ENCODE data around the gene PPP1R36. TPM values are rescaled to one million over a fixed set of nuclear protein-coding genes. Genes with fewer than 3 reads are reported as not detected.
"Not testable (repeated sequence)": the region's sequence is repeated elsewhere in the genome, so short reads cannot be mapped to it uniquely, and the experiment has no call there.

Gene PPP1R36
- total RNA-seq, 2 donors from 2014 or later, result 0.17 TPM; not detected in 1

DNA sequence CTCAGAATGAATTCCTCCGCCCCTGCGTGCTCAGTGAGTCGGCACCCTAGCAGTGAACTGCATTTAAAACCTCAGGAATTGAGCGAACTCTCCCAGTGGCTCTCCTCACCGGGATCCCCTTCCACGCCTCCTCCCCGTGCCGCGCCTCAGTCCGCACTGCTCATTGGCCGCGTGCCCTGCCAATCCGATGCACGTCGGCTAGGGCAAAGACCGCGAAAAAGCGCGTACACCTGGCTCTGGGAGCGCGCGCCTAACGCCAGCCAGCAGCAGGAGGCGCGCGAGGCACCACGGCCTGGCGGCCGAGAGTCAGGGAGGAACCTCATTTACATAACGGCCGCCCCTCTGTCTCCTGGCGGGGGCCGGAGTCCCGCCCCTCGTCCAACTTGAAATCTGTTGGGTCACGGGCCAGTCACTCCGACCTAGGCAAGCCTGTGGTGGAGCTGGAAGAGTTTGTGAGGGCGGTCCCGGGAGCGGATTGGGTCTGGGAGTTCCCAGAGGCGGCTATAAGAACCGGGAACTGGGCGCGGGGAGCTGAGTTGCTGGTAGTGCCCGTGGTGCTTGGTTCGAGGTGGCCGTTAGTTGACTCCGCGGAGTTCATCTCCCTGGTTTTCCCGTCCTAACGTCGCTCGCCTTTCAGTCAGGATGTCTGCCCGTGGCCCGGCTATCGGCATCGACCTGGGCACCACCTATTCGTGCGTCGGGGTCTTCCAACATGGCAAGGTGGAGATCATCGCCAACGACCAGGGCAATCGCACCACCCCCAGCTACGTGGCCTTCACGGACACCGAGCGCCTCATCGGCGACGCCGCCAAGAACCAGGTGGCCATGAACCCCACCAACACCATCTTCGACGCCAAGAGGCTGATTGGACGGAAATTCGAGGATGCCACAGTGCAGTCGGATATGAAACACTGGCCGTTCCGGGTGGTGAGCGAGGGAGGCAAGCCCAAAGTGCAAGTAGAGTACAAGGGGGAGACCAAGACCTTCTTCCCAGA is 9.3 kb upstream of the PPP1R36 start, which contains the start of gene HSPA2:
Gene HSPA2 (plus strand): TSS at position 534 of the 995 bp plus-strand sequence. CDS start 109 bp downstream, at position 643.
- no peaks in the 10 kb centered on the region for H3K9me3 Mint-ChIP-seq
- peak; percentile 98 for DNase-seq (ENCODE audit: low spot score)
- H3K4me1 Mint-ChIP-seq (ENCODE audit: low read depth in 2 of 2), result peaks cover 27 to 41% of the 10 kb centered on the region in 2 donors
- ATAC-seq, result peak; percentile 97 to 98
- H3K4me3 Mint-ChIP-seq, result peak within 1 kb of the TSS; percentile 100
- peaks cover 6% of the 10 kb centered on the region for H3K36me3 Mint-ChIP-seq
- H3K27me3 Mint-ChIP-seq, result peaks cover 13 to 14% of the 10 kb centered on the region in 2 donors
- peak within 1 kb of the TSS; percentile 87 to 92 for H3K27ac Mint-ChIP-seq

DNA sequence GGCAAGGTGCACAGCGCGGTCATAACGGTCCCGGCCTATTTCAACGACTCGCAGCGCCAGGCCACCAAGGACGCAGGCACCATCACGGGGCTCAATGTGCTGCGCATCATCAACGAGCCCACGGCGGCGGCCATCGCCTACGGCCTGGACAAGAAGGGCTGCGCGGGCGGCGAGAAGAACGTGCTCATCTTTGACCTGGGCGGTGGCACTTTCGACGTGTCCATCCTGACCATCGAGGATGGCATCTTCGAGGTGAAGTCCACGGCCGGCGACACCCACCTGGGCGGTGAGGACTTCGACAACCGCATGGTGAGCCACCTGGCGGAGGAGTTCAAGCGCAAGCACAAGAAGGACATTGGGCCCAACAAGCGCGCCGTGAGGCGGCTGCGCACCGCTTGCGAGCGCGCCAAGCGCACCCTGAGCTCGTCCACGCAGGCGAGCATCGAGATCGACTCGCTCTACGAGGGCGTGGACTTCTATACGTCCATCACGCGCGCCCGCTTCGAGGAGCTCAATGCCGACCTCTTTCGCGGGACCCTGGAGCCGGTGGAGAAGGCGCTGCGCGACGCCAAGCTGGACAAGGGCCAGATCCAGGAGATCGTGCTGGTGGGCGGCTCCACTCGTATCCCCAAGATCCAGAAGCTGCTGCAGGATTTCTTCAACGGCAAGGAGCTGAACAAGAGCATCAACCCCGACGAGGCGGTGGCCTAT is 8.3 kb upstream of the PPP1R36 start:
- ATAC-seq, result no peak
- Mint-ChIP-seq H3K27ac (peak overlapping the region; percentile 87 to 92), H3K4me3 (peak overlapping the region; percentile 100), H3K36me3 (peaks cover 6% of the 10 kb centered on the region), H3K27me3 (peaks cover 13 to 14% of the 10 kb centered on the region in 2 donors), H3K9me3 (no peaks in the 10 kb centered on the region), H3K4me1 (ENCODE audit: low read depth in 2 of 2) (peaks cover 27 to 41% of the 10 kb centered on the region in 2 donors)
- DNase-seq (ENCODE audit: low spot score), result no peak

DNA sequence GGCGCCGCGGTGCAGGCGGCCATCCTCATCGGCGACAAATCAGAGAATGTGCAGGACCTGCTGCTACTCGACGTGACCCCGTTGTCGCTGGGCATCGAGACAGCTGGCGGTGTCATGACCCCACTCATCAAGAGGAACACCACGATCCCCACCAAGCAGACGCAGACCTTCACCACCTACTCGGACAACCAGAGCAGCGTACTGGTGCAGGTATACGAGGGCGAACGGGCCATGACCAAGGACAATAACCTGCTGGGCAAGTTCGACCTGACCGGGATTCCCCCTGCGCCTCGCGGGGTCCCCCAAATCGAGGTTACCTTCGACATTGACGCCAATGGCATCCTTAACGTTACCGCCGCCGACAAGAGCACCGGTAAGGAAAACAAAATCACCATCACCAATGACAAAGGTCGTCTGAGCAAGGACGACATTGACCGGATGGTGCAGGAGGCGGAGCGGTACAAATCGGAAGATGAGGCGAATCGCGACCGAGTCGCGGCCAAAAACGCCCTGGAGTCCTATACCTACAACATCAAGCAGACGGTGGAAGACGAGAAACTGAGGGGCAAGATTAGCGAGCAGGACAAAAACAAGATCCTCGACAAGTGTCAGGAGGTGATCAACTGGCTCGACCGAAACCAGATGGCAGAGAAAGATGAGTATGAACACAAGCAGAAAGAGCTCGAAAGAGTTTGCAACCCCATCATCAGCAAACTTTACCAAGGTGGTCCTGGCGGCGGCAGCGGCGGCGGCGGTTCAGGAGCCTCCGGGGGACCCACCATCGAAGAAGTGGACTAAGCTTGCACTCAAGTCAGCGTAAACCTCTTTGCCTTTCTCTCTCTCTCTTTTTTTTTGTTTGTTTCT is 7.6 kb upstream of the PPP1R36 start:
- H3K27ac Mint-ChIP-seq, result peak overlapping the region; percentile 29 to 87
- H3K4me3 Mint-ChIP-seq, result peak overlapping the region; percentile 100
- H3K9me3 Mint-ChIP-seq, result no peaks in the 10 kb centered on the region
- peaks cover 27 to 38% of the 10 kb centered on the region in 2 donors for H3K4me1 Mint-ChIP-seq (ENCODE audit: low read depth in 2 of 2)
- DNase-seq (ENCODE audit: low spot score) (no peak), ATAC-seq (no peak)
- peaks cover 13 to 14% of the 10 kb centered on the region in 2 donors for H3K27me3 Mint-ChIP-seq
- H3K36me3 Mint-ChIP-seq, result peaks cover 6% of the 10 kb centered on the region

DNA sequence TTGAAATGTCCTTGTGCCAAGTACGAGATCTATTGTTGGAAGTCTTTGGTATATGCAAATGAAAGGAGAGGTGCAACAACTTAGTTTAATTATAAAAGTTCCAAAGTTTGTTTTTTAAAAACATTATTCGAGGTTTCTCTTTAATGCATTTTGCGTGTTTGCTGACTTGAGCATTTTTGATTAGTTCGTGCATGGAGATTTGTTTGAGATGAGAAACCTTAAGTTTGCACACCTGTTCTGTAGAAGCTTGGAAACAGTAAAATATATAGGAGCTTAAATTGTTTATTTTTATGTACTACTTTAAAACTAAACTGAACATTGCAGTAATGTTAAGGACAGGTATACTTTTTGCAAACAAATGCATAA is 6.9 kb upstream of the PPP1R36 start:
- ATAC-seq (no peak), DNase-seq (ENCODE audit: low spot score) (no peak)
- peaks cover 13 to 14% of the 10 kb centered on the region in 2 donors for H3K27me3 Mint-ChIP-seq
- H3K4me3 Mint-ChIP-seq, result peak overlapping the region; percentile 100
- H3K4me1 Mint-ChIP-seq (ENCODE audit: low read depth in 2 of 2), result peaks cover 27 to 38% of the 10 kb centered on the region in 2 donors
- H3K27ac Mint-ChIP-seq, result no peak overlapping the region
- peaks cover 6% of the 10 kb centered on the region for H3K36me3 Mint-ChIP-seq
- H3K9me3 Mint-ChIP-seq, result no peaks in the 10 kb centered on the region

DNA sequence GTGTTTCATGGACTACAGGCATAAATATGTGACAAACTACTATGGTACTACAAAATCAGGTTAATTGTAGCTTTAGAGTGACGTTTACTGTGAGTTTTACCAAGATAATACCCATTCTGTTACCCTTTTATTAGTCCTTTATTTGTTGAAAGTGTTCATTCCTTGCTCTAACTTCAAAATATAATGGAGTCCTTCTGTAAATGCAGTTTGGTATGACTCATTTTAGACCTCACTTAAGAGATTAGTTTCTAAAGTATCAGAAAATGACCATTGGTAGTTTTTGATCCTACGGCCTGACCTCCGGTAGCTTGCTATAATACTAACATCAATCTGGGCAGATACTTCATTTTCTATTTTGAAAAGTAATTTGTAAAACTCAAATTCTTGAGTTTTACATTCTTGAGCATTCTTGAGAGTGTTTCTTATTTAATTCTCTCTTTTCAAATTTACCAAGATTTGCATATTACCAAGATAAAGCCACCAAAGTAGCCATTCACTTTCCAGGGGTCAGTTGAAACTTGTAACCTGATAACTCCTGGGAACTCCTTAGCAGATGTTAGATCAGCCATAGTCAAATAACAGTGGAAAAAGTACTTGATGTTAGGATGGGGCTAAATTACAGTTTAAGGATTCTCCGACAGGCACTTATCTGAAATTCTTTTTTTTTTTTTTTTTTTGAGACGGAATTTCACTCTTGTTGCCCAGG is 5.0 kb upstream of the PPP1R36 start:
- DNase-seq (ENCODE audit: low spot score), result no peak
- Mint-ChIP-seq H3K9me3 (no peaks in the 10 kb centered on the region), H3K27me3 (peaks cover 13 to 14% of the 10 kb centered on the region in 2 donors), H3K4me3 (no peak overlapping the region), H3K27ac (no peak overlapping the region), H3K4me1 (ENCODE audit: low read depth in 2 of 2) (peaks cover 26 to 36% of the 10 kb centered on the region in 2 donors), H3K36me3 (peaks cover 6% of the 10 kb centered on the region)
- no peak for ATAC-seq

DNA sequence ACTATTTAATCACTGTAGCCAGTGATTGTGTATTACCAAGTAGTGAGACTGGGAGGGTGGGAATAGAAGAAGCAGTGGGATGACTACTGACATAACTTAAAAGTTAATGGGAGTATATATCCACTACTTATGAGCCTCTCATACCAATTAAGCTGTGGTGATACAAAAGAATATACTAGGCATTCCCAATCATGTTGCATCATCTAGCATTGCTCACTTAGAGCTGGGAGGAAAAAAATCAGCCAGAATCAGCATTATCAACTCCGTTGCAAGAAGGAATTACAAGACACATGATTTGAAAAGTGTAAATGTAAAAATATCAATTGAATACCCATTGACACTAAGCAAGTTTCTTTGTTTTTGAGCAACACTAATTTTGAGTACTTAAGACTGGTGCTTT is 745 bp upstream of the PPP1R36 start:
- no peak for ATAC-seq
- Mint-ChIP-seq H3K9me3 (no peaks in the 10 kb centered on the region), H3K27me3 (peaks cover 13 to 20% of the 10 kb centered on the region in 2 donors), H3K36me3 (no peaks in the 10 kb centered on the region), H3K4me1 (ENCODE audit: low read depth in 2 of 2) (peaks cover 10 to 12% of the 10 kb centered on the region in 2 donors), H3K27ac (no peak overlapping the region), H3K4me3 (peak overlapping the region; percentile 47)
- no peak for DNase-seq (ENCODE audit: low spot score)

GRCh38 chr14:64550621-64551333 is 1.0 kb downstream of the PPP1R36 start:
- Mint-ChIP-seq H3K4me3 (peak overlapping the region; percentile 70), H3K9me3 (no peaks in the 10 kb centered on the region), H3K27ac (peak overlapping the region in 1 of 2 donors; percentile 11), H3K36me3 (no peaks in the 10 kb centered on the region), H3K4me1 (ENCODE audit: low read depth in 2 of 2) (peaks cover 10 to 12% of the 10 kb centered on the region in 2 donors), H3K27me3 (peaks cover 16 to 20% of the 10 kb centered on the region in 2 donors)
- DNase-seq (ENCODE audit: low spot score), result no peak
- ATAC-seq, result no peak

- Mint-ChIP-seq H3K4me1 (ENCODE audit: low read depth in 2 of 2) (peaks cover 6 to 7% of the 10 kb centered on the region in 2 donors), H3K4me3 (no peak overlapping the region), H3K36me3 (no peaks in the 10 kb centered on the region), H3K27ac (no peak overlapping the region), H3K27me3 (peaks cover 18 to 20% of the 10 kb centered on the region in 2 donors), H3K9me3 (no peaks in the 10 kb centered on the region)
- no peak for DNase-seq (ENCODE audit: low spot score)
- no peak for ATAC-seq
Measured at GRCh38 chr14:64554556-64554955, 4.8 kb downstream of the PPP1R36 start.

DNA sequence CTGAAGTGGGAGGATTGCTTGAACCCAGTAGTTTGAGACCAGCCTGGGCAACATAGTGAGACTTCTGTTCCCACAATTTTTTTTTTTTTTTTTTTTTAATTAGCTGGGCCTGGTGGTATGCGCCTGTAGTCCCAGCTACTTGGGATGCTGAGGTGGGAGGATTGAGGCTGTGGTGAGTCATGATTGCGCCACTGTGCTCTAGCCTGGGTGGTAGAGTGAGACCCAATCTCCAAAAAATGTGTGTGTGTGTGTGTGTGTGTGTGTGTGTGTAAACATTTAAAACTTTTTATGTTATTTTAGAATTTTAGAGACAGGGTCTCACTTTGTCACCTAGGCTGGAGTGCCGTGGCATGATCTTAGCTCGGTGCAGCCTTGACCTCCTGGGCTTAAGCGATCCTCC is 6.8 kb downstream of the PPP1R36 start:
- Mint-ChIP-seq H3K27me3 (peaks cover 12 to 13% of the 10 kb centered on the region in 2 donors), H3K4me3 (no peak overlapping the region), H3K27ac (no peak overlapping the region), H3K4me1 (ENCODE audit: low read depth in 2 of 2) (peaks cover 6 to 9% of the 10 kb centered on the region in 2 donors), H3K9me3 (no peaks in the 10 kb centered on the region), H3K36me3 (no peaks in the 10 kb centered on the region)
- DNase-seq (ENCODE audit: low spot score) (no peak), ATAC-seq (no peak)

- H3K36me3 Mint-ChIP-seq; H3K27me3 Mint-ChIP-seq; DNase-seq (ENCODE audit: low spot score); H3K9me3 Mint-ChIP-seq; H3K27ac Mint-ChIP-seq; ATAC-seq; H3K4me3 Mint-ChIP-seq; H3K4me1 Mint-ChIP-seq (ENCODE audit: low read depth in 2 of 2): not testable (repeated sequence)
Measured at GRCh38 chr14:64558216-64558615, 8.5 kb downstream of the PPP1R36 start.

GRCh38 chr14:64561631-64562030 is 11.9 kb downstream of the PPP1R36 start:
- no peak overlapping the region for H3K4me3 Mint-ChIP-seq
- DNase-seq (ENCODE audit: low spot score) (no peak), ATAC-seq (no peak)
- H3K9me3 Mint-ChIP-seq, result no peaks in the 10 kb centered on the region
- H3K4me1 Mint-ChIP-seq (ENCODE audit: low read depth in 2 of 2), result peaks cover 6 to 9% of the 10 kb centered on the region in 2 donors
- no peak overlapping the region for H3K27ac Mint-ChIP-seq
- H3K27me3 Mint-ChIP-seq, result peaks cover 0 to 2% of the 10 kb centered on the region in 2 donors
- H3K36me3 Mint-ChIP-seq, result no peaks in the 10 kb centered on the region

DNA sequence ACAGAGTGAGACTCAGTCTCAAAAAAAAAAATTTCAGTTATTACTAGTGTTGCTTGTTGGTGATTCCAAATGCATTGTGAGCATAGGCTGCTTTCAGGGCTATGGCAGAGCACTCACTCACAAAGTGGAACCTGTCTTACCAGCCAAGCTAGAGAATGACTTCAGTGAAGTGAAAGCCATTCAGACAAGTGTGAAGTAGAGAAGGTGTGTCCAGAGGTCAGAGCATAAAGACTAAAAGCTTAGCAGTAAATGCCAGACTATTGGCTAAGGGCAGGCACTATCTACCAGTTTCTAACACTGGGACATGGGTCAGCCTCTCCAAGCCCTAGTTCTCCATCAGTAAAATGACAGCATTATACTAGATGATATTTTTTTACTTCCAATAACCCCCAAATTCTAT is 12.7 kb downstream of the PPP1R36 start:
- DNase-seq (ENCODE audit: low spot score), result no peak
- no peaks in the 10 kb centered on the region for H3K9me3 Mint-ChIP-seq
- H3K4me1 Mint-ChIP-seq (ENCODE audit: low read depth in 2 of 2), result peaks cover 6 to 9% of the 10 kb centered on the region in 2 donors
- H3K4me3 Mint-ChIP-seq, result no peak overlapping the region
- peaks cover 0 to 4% of the 10 kb centered on the region in 2 donors for H3K27me3 Mint-ChIP-seq
- no peak overlapping the region for H3K27ac Mint-ChIP-seq
- ATAC-seq, result no peak
- H3K36me3 Mint-ChIP-seq, result no peaks in the 10 kb centered on the region

Data from natural killer cell treated with Interleukin-12 subunit alpha and Interleukin-12 subunit beta and Interleukin-15 and Interleukin-18, amount 100 ng/mL, for 72 hours (primary cell).